Right lobe of liver (tissue), 6 donors: ENCODE measurements around the gene MBP. TPM values are rescaled to one million over a fixed set of nuclear protein-coding genes. Genes with fewer than 3 reads are reported as not detected.

ENCODE experiments used
- ATAC-seq, 4 donors: fragments of 200-7000 bp; cut with Tn5 transposase; one replicate each; pipeline ENCODE4 v1.9.1; 2020; ENCODE audit warnings: mild to moderate bottlenecking in 4 of 4, moderate library complexity in 4 of 4
- DNase-seq, 3 donors: peaks; one replicate each; pipeline ENCODE4 v3.0.0-alpha.2; 2020
- H3K27ac ChIP-seq, 3 donors: fragments of 200-600 bp; one replicate each; pipeline ENCODE4 v1.8.0; 2022
- H3K27me3 ChIP-seq, 2 donors: fragments of 200-600 bp; one replicate each; pipeline ENCODE4 v1.8.0; 2022
- H3K36me3 ChIP-seq, 4 donors: fragments of 200-600 bp; sonication (generic) in 1 of 4; one replicate each; pipeline versions ENCODE4 v1.5.1 to v1.8.0; 2017 to 2022; ENCODE audit warnings: control low read depth in 1 of 4
- H3K4me1 ChIP-seq, 4 donors: fragments of 200-600 bp; sonication (generic) in 1 of 4; one replicate each; pipeline versions ENCODE4 v1.5.1 to v1.8.0; 2017 to 2022; ENCODE audit warnings: control low read depth in 1 of 4
- H3K4me3 ChIP-seq, 3 donors: fragments of 200-600 bp; one replicate each; pipeline ENCODE4 v1.8.0; 2022
- H3K9me3 ChIP-seq, 4 donors: fragments of 200-600 bp; sonication (generic) in 1 of 4; one replicate each; pipeline versions ENCODE4 v1.5.1 to v1.8.0; 2017 to 2022; ENCODE audit warnings: control low read depth in 1 of 4
- POLR2A ChIP-seq: fragments of 450-650 bp; IDR thresholded peaks from one replicate; pipeline ENCODE4 v1.6.1; 2017; ENCODE audit warnings: antibody characterized with exemption, mild to moderate bottlenecking
- WGBS: methylation state at CpG from one replicate; pipeline ENCODE4 v1.1.6; 2018; ENCODE audit warnings: low coverage, low lambda C conversion rate; ENCODE audit not compliant: insufficient coverage; ENCODE audit errors: missing lambda C conversion rate; 5-methylcytosine and 5-hydroxymethylcytosine counted together
- intact Hi-C, 2 donors: fragments of 100-400 bp; cut with DNase I; formaldehyde crosslinking; loops; one replicate each; pipeline versions ENCODE4 v1.11.2 to v1.14.1; 2022
- total RNA-seq, 6 experiments: library from RNA; depleted of rRNA in 2 of 6; stranded (reverse); fragments of >200 nt in 2 of 6; fragmentation: NEBNext Ultra II Directional in 3 of 6; extraction: Animal tissue kit (Norgen Biotek cat#: 25700) in 3 of 6; gene quantifications; one replicate each; pipeline versions ENCODE4 v1.1.0 to v1.2.4, GENCODE V29; 2016 to 2023
- TF ChIP-seq, protein P1 (sequence below), 4 donors: fragments of 200-600 bp in 3 of 4; fragments of 450-650 bp in 1 of 4; IDR thresholded peaks; one replicate each; pipeline versions ENCODE4 v1.5.1 to v1.8.0; 2016 to 2022; ENCODE audit warnings: antibody characterized with exemption in 4 of 4, mild to moderate bottlenecking in 2 of 4
- donor health status: DM: no; HTN: yes; CAD: no.
- donor health status: DM: no; HTN: no; CAD: no.
- donor health status: DM: no; HTN: no; CAD: no.
- donor health status: DM: no; HTN: yes; CAD: no.
- donor health status: DM: no; HTN: yes; CAD: no.

The MBP gene
- total RNA-seq, 6 experiments from 2014 or later: 24.0 to 40.8 (median 27.6) TPM

DNA sequence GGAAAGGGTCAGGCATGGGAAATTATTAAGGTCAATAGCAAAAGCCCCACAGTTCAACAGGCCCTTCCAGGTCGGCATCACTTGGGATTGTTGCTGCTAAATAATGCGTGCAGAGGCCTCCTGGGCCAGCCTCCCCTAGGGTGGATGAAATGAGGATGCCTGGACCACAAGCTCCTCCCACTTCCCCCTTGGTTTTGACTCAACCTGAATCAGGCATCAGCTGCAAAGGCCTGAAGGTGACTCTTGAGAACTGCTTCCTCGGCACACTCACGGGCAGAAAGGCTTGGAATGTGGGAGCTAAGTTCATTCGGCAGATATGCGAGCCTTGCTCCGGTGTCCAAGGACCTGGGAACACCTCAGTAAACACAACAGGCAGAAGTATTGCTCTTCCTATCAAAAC, 69.3 kb downstream of the MBP start:
- peak; percentile 7 to 35 (median 16) for ATAC-seq
- TF ChIP-seq POLR2A: no peak
- TF ChIP-seq, protein P1, sequence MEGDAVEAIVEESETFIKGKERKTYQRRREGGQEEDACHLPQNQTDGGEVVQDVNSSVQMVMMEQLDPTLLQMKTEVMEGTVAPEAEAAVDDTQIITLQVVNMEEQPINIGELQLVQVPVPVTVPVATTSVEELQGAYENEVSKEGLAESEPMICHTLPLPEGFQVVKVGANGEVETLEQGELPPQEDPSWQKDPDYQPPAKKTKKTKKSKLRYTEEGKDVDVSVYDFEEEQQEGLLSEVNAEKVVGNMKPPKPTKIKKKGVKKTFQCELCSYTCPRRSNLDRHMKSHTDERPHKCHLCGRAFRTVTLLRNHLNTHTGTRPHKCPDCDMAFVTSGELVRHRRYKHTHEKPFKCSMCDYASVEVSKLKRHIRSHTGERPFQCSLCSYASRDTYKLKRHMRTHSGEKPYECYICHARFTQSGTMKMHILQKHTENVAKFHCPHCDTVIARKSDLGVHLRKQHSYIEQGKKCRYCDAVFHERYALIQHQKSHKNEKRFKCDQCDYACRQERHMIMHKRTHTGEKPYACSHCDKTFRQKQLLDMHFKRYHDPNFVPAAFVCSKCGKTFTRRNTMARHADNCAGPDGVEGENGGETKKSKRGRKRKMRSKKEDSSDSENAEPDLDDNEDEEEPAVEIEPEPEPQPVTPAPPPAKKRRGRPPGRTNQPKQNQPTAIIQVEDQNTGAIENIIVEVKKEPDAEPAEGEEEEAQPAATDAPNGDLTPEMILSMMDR (IDR thresholded peaks at IDR 0.05): no peak
- Histone ChIP-seq H3K27ac (peak overlapping the region in 1 of 3 donors; percentile 0), H3K9me3 (no peaks in the 10 kb centered on the region), H3K27me3 (no peaks in the 10 kb centered on the region), H3K4me3 (no peak overlapping the region), H3K36me3 (peaks cover 0 to 24% (median 0%) of the 10 kb centered on the region in 4 donors), H3K4me1 (peaks cover 0 to 4% (median 0%) of the 10 kb centered on the region in 4 donors)
- WGBS: 72% methylated on average over 7 of the region's 7 CpGs
- DNase-seq: no peak
- intact Hi-C loops: no loop called here

DNA sequence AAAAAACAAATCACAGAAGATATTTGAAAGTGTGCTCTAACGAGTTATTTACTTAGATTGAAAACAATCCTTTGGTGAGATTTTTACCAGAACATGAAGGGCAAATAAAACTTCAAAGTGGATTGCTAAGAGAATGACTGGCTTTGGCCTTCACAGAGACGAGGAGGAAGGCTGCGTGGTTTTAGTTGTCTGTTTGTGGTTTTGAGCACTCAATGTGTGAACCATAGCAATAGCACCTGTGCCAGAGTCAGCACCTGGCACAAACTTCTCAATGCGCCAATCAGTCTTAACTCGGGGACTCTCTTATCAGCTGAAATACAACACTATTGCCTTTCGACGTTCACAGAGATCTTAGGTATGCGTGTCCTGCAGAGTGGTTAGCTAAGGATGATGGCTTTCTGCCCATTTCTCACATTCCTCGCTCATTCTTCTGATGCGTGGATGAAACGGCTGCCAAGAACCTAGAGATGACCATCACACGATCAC, 70.0 kb downstream of the MBP start:
- ATAC-seq (no peak), DNase-seq (no peak)
- Histone ChIP-seq H3K27me3 (no peaks in the 10 kb centered on the region), H3K36me3 (peaks cover 0 to 24% (median 0%) of the 10 kb centered on the region in 4 donors), H3K27ac (peak overlapping the region in 1 of 3 donors; percentile 17), H3K9me3 (no peaks in the 10 kb centered on the region), H3K4me1 (peaks cover 0 to 4% (median 0%) of the 10 kb centered on the region in 4 donors), H3K4me3 (no peak overlapping the region)
- 70% methylated on average over 10 of the region's 12 CpGs for WGBS
- TF ChIP-seq, protein P1 (IDR thresholded peaks at IDR 0.05): no peak
- TF ChIP-seq POLR2A: no peak
- intact Hi-C loops: no loop called here

DNA sequence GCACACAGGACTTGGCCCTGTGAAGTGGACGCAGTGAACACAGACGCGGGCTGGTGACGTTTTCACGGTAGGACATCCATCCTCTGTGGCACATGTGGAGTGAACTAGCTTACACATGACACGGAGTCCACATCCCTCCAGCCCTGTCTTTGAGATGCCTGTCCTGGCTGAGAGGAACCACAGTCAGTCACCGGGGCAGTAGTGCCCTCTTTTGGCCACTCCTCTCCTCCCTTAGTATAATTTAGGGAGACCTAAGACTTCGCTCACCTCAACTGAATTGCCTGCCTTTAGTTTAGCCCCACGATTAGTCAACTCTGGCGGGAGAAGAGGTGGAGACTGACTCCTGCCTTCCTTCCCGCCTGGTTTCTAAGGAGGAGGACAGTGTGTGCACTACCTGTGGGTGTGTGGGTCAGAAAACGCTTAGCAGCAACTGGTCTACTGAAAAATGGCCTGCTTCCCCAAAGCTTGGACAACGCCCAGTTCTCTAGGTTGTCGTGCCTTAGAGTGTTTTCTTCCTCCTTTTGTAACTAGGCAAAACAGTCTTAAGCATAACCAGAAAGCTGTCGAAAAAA, 70.6 kb downstream of the MBP start:
- Histone ChIP-seq H3K36me3 (peaks cover 0 to 24% (median 0%) of the 10 kb centered on the region in 4 donors), H3K4me1 (peaks cover 0 to 8% (median 2%) of the 10 kb centered on the region in 4 donors), H3K4me3 (no peak overlapping the region), H3K27me3 (no peaks in the 10 kb centered on the region), H3K9me3 (no peaks in the 10 kb centered on the region), H3K27ac (peak overlapping the region in 2 of 3 donors; percentile 1 to 17)
- DNase-seq (no peak), ATAC-seq (peak; percentile 29 to 59 (median 50))
- no peak for TF ChIP-seq POLR2A
- TF ChIP-seq, protein P1 (IDR thresholded peaks at IDR 0.05): peak in 2 of 4 donors; percentile 11 to 17
- intact Hi-C loops: no loop called here
- WGBS: 39% methylated on average over 7 of the region's 15 CpGs

DNA sequence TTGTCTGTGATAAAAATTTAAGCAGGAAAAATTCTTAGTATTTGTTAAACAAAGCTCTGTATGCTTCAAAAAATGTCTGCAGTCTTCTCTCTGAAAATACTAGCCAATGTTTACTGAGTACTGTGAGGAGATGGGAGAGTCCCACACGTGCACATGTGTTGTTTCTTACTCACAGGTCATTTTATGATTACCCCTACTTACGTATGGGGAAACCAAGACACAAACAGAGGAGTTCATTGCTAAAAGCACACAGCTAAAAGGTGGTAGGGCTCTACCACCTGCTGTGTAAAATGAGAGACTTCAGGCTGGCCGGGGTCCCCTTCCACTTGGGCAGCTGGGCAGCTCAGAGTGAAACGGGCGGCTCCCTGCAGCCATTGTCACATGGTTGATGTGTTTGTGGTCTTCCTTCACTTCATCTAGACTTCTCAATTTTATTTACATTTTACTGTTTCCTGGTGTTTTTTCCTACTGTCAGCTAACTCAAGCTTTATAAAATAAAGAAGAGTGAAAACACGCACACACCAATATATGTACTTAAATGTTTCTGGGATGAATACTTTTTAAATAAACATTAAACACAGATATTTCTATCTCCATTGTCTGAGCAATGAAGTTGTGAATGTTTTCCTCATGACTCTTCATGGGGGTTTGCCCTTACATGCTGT, 71.2 kb downstream of the MBP start:
- intact Hi-C loops: no loop called here
- peaks cover 0 to 24% (median 0%) of the 10 kb centered on the region in 4 donors for H3K36me3 ChIP-seq
- H3K9me3 ChIP-seq: no peaks in the 10 kb centered on the region
- ATAC-seq (no peak), DNase-seq (no peak)
- TF ChIP-seq, protein P1 (IDR thresholded peaks at IDR 0.05): no peak
- no peak for TF ChIP-seq POLR2A
- H3K4me3 ChIP-seq: no peak overlapping the region
- H3K4me1 ChIP-seq: peaks cover 0 to 15% (median 5%) of the 10 kb centered on the region in 4 donors
- H3K27ac ChIP-seq: peak overlapping the region in 2 of 3 donors; percentile 1 to 17
- 65% methylated on average over 6 of the region's 6 CpGs for WGBS
- H3K27me3 ChIP-seq: no peaks in the 10 kb centered on the region
